Measurements from ENCODE around the gene NDST1. TPM values are rescaled to one million over a fixed set of nuclear protein-coding genes. Genes with fewer than 3 reads are reported as not detected.

The NDST1 gene
- total and polyA plus RNA-seq, 2 donors (not counting 3 experiments of a cell fraction or from before 2014, with no cell fraction given), result 38.6 to 102 TPM

DNA sequence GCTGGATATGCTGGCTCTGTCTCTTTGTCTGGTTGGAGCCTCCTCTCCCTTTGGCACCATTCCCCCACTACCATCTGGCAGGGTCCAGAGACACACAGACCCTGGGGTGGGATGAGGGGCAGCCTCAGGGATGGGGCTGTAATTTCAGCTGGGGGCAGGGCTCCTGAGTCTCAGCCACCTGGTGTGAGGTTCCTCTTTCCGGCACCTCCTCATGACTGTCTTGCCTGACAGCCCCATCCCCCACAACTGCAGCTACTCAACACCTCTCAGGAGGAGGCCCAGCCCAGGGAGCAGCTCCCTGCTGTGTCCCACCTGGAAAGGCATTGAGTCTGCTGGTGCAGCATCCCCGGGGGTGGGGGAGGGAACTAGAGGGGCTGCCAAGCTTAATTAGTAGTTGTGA is 46.7 kb upstream of the NDST1 start:
- ChIA-PET CTCF (interaction anchor here (1.4 to 7.8 kb wide), 3 partner anchors 11 to 81 kb away, joined by 8 to 168 read pairs (median 78); no protein-coding TSS in a partner anchor), POLR2A (interaction anchor here (0.5 kb wide), 1 partner anchor 56 kb away, joined by 3 read pairs; no protein-coding TSS in a partner anchor)

More for the DNA sequence above, 46.7 kb upstream of the NDST1 start:
- Histone ChIP-seq H3K9me1 (replicated peaks; ENCODE audit: control insufficient read depth, extremely low read depth, insufficient read depth, low read length) (no peaks in the 10 kb centered on the region), H3K36me3 (ENCODE audit: control insufficient read depth in 2 of 2, extremely low read depth in 1 of 2, insufficient read depth in 2 of 2, low read length in 2 of 2) (no peaks in the 10 kb centered on the region), H3K9me3 (replicated peaks; ENCODE audit: control insufficient read depth, insufficient read depth, low read length) (no peaks in the 10 kb centered on the region), H3K4me1 (ENCODE audit: control insufficient read depth, extremely low read depth, insufficient read depth, low read length) (peaks cover 24% of the 10 kb centered on the region), H3K79me2 (ENCODE audit: control insufficient read depth, insufficient read depth, low read length) (no peaks in the 10 kb centered on the region), H3K27me3 (ENCODE audit: control insufficient read depth in 2 of 2, insufficient read depth in 2 of 2, low read length in 2 of 2) (no peaks in the 10 kb centered on the region), H2AFZ (ENCODE audit: low read depth, low read length) (no peak overlapping the region), H3K4me3 (replicated peaks in 1 of 3; ENCODE audit: insufficient read depth in 1 of 3, low read depth in 1 of 3, low read length in 3 of 3) (no peak overlapping the region), H3K9ac (replicated peaks; ENCODE audit: extremely low read depth, insufficient read depth, low read length) (no peak overlapping the region), H3K4me2 (ENCODE audit: insufficient read depth, low read length) (no peak overlapping the region), H4K20me1 (replicated peaks; ENCODE audit: control insufficient read depth, extremely low read depth, insufficient read depth, low read length) (no peaks in the 10 kb centered on the region), H3K27ac (ENCODE audit: insufficient read depth, low read depth, low read length) (no peak overlapping the region)
- intact Hi-C loops (cut with micrococcal nuclease) (no loop called here), dilution Hi-C loops (cut with MboI; ENCODE audit: extremely low pct_ligation_motif_present, low sequenced_read_pairs) (no loop called here)
- BruUV-seq (replicated peaks), result no TSS peak
- DNase-seq (ENCODE audit: low read depth, low spot score), result no peak
- FAIRE-seq, result no peak
- TF ChIP-seq GATA2 (IDR thresholded peaks at IDR 0.05; ENCODE audit: insufficient read depth, insufficient read length, low read depth, low read length) (no peak), FOS (IDR thresholded peaks at IDR 0.05; ENCODE audit: borderline replicate concordance, insufficient read depth, low read length) (no peak), MYC (IDR thresholded peaks at IDR 0.05; ENCODE audit: low read depth, low read length) (no peak), POLR2AphosphoS5 (IDR thresholded peaks at IDR 0.05; ENCODE audit: insufficient read depth, low read depth, low read length) (no peak), JUN (IDR thresholded peaks at IDR 0.05; ENCODE audit: borderline replicate concordance, insufficient read depth, insufficient read length, low read depth) (no peak)
- TF ChIP-seq, protein P1, sequence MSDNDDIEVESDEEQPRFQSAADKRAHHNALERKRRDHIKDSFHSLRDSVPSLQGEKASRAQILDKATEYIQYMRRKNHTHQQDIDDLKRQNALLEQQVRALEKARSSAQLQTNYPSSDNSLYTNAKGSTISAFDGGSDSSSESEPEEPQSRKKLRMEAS (IDR thresholded peaks at IDR 0.05; ENCODE audit: insufficient read depth, insufficient read length), result no peak
- TF ChIP-seq, protein P2, sequence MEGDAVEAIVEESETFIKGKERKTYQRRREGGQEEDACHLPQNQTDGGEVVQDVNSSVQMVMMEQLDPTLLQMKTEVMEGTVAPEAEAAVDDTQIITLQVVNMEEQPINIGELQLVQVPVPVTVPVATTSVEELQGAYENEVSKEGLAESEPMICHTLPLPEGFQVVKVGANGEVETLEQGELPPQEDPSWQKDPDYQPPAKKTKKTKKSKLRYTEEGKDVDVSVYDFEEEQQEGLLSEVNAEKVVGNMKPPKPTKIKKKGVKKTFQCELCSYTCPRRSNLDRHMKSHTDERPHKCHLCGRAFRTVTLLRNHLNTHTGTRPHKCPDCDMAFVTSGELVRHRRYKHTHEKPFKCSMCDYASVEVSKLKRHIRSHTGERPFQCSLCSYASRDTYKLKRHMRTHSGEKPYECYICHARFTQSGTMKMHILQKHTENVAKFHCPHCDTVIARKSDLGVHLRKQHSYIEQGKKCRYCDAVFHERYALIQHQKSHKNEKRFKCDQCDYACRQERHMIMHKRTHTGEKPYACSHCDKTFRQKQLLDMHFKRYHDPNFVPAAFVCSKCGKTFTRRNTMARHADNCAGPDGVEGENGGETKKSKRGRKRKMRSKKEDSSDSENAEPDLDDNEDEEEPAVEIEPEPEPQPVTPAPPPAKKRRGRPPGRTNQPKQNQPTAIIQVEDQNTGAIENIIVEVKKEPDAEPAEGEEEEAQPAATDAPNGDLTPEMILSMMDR (IDR thresholded peaks at IDR 0.05; ENCODE audit: extremely low read depth in 1 of 2, insufficient read depth in 1 of 2, low read depth in 1 of 2, low read length in 2 of 2), result no peak

Measured in endothelial cell of umbilical vein (primary cell).